ENCODE data around the gene MPIG6B.

The MPIG6B gene

GRCh38 chr6:31697555-31697954 is 25.6 kb upstream of the MPIG6B start:
- no peaks in the 10 kb centered on the region for H3K27me3 ChIP-seq (ENCODE audit: insufficient read depth, poor library complexity, severe bottlenecking)
- TF ChIP-seq POLR2AphosphoS5 (IDR thresholded peaks at IDR 0.05; ENCODE audit: low read depth) (no peak), CTCF (IDR thresholded peaks at IDR 0.05; ENCODE audit: insufficient read depth, low read length) (no peak), GABPA (IDR thresholded peaks at IDR 0.05; ENCODE audit: low read depth) (no peak), SPI1 (IDR thresholded peaks at IDR 0.05; ENCODE audit: borderline replicate concordance, low read depth) (no peak)
- TF ChIP-seq, protein P1, sequence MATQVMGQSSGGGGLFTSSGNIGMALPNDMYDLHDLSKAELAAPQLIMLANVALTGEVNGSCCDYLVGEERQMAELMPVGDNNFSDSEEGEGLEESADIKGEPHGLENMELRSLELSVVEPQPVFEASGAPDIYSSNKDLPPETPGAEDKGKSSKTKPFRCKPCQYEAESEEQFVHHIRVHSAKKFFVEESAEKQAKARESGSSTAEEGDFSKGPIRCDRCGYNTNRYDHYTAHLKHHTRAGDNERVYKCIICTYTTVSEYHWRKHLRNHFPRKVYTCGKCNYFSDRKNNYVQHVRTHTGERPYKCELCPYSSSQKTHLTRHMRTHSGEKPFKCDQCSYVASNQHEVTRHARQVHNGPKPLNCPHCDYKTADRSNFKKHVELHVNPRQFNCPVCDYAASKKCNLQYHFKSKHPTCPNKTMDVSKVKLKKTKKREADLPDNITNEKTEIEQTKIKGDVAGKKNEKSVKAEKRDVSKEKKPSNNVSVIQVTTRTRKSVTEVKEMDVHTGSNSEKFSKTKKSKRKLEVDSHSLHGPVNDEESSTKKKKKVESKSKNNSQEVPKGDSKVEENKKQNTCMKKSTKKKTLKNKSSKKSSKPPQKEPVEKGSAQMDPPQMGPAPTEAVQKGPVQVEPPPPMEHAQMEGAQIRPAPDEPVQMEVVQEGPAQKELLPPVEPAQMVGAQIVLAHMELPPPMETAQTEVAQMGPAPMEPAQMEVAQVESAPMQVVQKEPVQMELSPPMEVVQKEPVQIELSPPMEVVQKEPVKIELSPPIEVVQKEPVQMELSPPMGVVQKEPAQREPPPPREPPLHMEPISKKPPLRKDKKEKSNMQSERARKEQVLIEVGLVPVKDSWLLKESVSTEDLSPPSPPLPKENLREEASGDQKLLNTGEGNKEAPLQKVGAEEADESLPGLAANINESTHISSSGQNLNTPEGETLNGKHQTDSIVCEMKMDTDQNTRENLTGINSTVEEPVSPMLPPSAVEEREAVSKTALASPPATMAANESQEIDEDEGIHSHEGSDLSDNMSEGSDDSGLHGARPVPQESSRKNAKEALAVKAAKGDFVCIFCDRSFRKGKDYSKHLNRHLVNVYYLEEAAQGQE (IDR thresholded peaks at IDR 0.05; ENCODE audit: insufficient replicate concordance, low read depth): no peak
- H3K27ac ChIP-seq (replicated peaks): no peak overlapping the region
- DNase-seq (ENCODE audit: low read depth in 1 of 2, low spot score in 1 of 2): no peak
- H3K4me3 ChIP-seq (replicated peaks; ENCODE audit: insufficient read depth, low read length): no peak overlapping the region

DNA sequence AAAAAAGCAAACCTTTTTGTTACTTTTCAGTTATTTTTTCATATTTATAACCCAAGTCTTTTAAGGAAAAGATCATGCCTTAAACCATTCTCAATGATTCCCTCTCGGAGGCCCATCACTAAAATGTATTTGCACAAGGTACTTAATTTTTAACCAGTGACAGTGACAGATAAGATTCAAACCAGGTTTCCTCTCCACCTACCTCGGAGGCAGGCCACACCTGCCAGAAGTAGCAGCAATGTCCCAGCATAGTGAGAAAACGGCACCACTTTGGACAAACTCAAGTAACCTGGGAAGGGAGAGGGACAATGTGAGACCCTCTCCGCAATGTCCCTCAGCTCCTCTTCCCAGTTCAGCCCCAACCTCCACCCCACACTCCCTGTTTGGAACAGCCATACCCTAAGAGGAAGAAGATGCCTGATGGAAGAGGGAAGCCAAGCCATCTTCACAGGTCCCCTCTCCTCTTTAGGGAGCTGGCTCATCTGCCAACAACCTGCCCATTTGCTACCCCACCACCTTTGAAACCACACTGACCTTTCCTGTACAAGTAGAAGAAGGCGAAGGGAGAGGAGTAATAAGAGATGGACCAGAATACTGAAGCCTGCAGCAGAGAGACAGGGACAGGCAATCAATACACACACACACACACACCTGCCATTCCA is 22.3 kb upstream of the MPIG6B start:
- no peak for DNase-seq (ENCODE audit: low read depth in 1 of 2, low spot score in 1 of 2)
- TF ChIP-seq SPI1 (IDR thresholded peaks at IDR 0.05; ENCODE audit: borderline replicate concordance, low read depth): no peak
- TF ChIP-seq POLR2AphosphoS5 (IDR thresholded peaks at IDR 0.05; ENCODE audit: low read depth): no peak
- no peak for TF ChIP-seq CTCF (IDR thresholded peaks at IDR 0.05; ENCODE audit: insufficient read depth, low read length)
- no peak for TF ChIP-seq GABPA (IDR thresholded peaks at IDR 0.05; ENCODE audit: low read depth)
- TF ChIP-seq, protein P1 (IDR thresholded peaks at IDR 0.05; ENCODE audit: insufficient replicate concordance, low read depth): no peak
- no peak overlapping the region for H3K4me3 ChIP-seq (replicated peaks; ENCODE audit: insufficient read depth, low read length)

GRCh38 chr6:31701666-31702404 is 21.3 kb upstream of the MPIG6B start:
- Histone ChIP-seq H3K4me3 (replicated peaks; ENCODE audit: insufficient read depth, low read length) (peak overlapping the region; percentile 64), H3K27me3 (ENCODE audit: insufficient read depth, poor library complexity, severe bottlenecking) (no peaks in the 10 kb centered on the region), H3K27ac (replicated peaks) (peak overlapping the region; percentile 96)
- TF ChIP-seq, protein P1 (IDR thresholded peaks at IDR 0.05; ENCODE audit: insufficient replicate concordance, low read depth): no peak
- TF ChIP-seq CTCF (IDR thresholded peaks at IDR 0.05; ENCODE audit: insufficient read depth, low read length): no peak
- TF ChIP-seq POLR2AphosphoS5 (IDR thresholded peaks at IDR 0.05; ENCODE audit: low read depth): no peak
- TF ChIP-seq GABPA (IDR thresholded peaks at IDR 0.05; ENCODE audit: low read depth): no peak
- no peak for TF ChIP-seq SPI1 (IDR thresholded peaks at IDR 0.05; ENCODE audit: borderline replicate concordance, low read depth)
- DNase-seq (ENCODE audit: low read depth in 1 of 2, low spot score in 1 of 2): no peak

More for the DNA sequence above, 22.3 kb upstream of the MPIG6B start:
- Histone ChIP-seq H3K27me3 (ENCODE audit: insufficient read depth, poor library complexity, severe bottlenecking) (no peaks in the 10 kb centered on the region), H3K27ac (replicated peaks) (no peak overlapping the region)

Measured in HL-60 (cell line).